GM10266 (cell line): Measurements from ENCODE around the gene FAM50A.

ENCODE experiments used
- DNase-seq: peaks from one replicate; pipeline ENCODE4 v3.0.0; 2012; ENCODE audit errors: extremely low spot score
- TF ChIP-seq, protein P1 (sequence below): IDR thresholded peaks from 2 replicates; pipeline ENCODE4 v1.5.1; 2012; ENCODE audit warnings: mild to moderate bottlenecking, low read depth; ENCODE audit not compliant: control insufficient read depth, insufficient read depth; ENCODE audit errors: missing control alignments

The FAM50A gene

DNA sequence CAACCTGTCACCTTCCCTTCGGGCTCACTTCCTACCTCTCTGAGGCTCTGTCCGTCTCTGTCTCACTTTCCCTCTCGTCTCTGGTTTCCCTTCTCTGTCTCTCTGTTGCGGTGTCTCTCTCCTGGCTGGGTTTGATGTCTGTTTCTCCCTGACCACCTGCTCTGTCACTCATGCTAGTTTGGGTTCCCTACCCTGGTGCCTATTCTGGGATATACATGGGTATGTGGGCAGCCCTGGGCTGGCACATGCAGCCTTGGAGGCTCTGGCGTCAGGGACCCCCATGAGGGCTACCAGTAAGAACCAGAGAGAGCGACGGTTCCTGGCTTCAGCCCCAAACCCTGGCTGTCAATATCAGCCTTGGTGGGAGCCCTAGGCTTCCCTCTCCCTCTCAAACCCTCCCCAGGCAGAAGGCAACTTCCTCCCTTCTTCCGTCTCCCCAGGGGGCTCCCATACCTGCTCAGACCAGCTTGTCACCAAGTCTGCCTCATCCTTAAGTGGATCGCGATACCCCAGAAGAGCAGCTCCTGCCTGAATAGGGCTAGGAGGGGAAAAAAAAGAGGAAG, 35.2 kb upstream of the FAM50A start:
- TF ChIP-seq, protein P1, sequence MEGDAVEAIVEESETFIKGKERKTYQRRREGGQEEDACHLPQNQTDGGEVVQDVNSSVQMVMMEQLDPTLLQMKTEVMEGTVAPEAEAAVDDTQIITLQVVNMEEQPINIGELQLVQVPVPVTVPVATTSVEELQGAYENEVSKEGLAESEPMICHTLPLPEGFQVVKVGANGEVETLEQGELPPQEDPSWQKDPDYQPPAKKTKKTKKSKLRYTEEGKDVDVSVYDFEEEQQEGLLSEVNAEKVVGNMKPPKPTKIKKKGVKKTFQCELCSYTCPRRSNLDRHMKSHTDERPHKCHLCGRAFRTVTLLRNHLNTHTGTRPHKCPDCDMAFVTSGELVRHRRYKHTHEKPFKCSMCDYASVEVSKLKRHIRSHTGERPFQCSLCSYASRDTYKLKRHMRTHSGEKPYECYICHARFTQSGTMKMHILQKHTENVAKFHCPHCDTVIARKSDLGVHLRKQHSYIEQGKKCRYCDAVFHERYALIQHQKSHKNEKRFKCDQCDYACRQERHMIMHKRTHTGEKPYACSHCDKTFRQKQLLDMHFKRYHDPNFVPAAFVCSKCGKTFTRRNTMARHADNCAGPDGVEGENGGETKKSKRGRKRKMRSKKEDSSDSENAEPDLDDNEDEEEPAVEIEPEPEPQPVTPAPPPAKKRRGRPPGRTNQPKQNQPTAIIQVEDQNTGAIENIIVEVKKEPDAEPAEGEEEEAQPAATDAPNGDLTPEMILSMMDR = no peak
- DNase-seq = no peak

DNA sequence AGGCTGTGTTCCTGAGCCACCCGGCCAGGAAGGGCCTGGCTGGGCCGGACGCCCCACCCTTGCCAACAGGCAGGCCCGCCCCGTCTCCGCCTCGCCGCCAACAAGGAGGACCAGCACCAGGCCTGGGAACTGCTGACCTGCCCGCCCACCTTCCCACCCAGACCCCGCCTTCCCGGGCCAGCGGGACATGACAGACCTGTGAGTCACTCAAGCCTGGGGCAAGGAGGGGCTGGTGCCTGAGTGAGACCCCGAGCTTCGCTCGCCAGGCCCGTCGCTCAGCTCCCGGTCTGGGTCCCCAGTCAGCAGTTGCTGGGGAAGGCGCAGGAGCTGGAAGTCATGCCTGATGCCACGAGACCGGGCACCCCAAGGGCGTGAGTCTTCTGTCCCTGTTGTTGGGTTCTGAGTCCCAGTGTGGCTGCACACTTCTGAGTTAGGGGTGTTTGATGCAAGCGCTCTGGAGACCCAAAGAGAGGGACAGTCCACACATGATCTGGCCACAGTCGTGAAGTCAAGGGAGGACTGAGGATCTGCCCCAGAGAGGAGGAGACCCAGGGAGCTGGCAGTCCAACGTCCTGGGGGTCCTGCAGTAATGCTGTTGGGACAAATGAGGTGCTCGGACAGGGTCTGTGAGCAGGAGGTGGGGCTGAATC, 34.6 kb upstream of the FAM50A start, which contains the start of gene DNASE1L1:
DNASE1L1 (minus strand) TSS at position 33 of the 650 bp plus-strand sequence. CDS start 3,686 bp downstream, outside the sequence.
- TF ChIP-seq, protein P1 = no peak
- DNase-seq = peak; percentile 75

DNA sequence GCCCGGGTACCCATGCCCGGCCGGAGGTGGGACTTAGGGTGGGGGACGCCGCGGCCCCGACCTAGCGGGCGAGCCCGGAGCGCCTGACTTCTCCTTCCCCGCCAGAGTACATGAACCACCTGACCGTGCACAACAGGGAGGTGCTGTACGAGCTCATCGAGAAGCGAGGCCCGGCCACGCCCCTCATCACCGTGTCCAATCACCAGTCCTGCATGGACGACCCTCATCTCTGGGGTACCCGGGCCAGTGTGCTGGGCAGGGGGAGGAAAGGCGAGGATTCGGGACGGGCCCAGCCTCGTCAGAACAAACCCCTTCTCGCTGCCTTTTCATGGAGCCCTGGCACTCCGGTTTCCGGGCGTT, 32.0 kb upstream of the FAM50A start:
- peak; percentile 65 for DNase-seq
- TF ChIP-seq, protein P1 = no peak

DNA sequence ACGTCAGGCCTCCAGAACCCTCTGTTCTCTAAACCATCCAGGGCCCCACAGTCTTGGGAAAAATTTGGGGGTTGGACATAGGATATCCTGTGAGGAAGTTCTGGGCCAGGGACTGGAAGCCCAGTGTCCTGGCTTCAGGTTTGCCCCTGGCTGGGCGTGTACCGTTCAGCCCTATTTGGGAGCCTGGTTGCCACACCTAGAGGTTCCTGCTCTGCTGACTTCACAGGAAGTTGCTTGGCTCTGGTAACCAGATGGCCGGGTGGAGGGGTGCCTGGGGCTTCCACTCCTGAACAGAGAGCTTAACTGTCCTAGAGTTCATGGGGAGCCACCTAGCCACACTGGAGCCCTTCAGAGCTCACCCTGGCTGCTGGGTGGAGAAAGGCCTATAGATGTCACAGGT, 31.5 kb upstream of the FAM50A start:
- TF ChIP-seq, protein P1 = no peak
- DNase-seq = no peak

DNA sequence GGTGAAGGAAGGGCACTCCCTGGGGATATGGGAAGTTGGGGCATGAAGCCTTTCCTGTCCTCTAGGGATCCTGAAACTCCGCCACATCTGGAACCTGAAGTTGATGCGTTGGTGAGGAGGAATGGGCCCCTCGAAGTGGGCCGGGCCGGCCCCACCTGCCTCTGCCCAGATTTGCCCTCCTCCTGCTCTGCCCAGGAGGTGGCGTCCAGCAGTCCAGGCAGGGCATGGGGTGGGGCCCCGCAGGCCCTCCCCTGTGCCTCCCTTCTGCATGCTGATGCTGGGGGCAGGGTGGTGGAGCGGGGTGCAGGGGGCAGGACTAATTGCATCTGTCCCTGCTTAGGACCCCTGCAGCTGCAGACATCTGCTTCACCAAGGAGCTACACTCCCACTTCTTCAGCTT, 30.8 kb upstream of the FAM50A start:
- DNase-seq = no peak
- TF ChIP-seq, protein P1 = no peak

DNA sequence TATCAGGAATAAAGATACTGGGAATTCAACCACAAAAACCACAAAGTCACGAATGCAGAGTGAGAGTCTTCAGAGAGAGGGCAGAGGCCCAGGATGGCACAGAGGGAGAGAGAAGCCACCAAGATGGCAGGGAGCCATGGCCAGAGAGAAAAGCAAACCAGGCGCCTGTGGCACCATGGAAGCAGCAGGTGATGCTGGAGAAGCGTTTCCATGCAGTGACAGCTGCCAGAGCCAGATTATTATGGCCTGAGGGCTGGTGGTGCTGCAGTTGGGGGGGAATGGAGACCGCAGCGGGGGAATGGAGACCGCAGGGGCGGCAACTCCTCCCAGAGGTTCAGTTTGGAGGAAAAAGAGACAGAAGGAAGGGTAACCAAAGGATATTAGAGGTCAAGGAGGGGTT, 26.8 kb upstream of the FAM50A start:
- TF ChIP-seq, protein P1 = no peak
- no peak for DNase-seq

DNA sequence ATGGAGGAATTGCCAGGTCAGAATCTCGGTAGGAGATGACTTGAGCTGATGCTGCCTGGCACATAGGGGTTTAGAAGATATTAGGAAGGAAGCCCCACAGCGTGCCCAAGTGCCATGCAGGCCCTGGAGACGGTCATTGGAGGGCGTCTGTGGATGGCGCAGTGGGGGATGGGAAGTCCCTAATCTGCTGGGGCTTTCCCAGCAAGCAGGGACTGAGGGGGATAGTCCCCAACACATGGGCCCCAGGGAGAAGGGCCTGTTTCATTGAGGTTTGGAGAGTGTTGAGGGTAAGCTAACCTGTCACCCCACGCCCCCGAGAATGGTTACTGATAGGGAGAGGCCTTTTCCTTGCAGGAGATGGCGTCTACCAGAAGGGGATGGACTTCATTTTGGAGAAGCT, 24.8 kb upstream of the FAM50A start:
- TF ChIP-seq, protein P1 = no peak
- DNase-seq = peak; percentile 35
